Mesothelial cell of epicardium (in vitro differentiated cells): ENCODE measurements around the gene TRIM14. TPM values are rescaled to one million over a fixed set of nuclear protein-coding genes. Genes with fewer than 3 reads are reported as not detected.

ENCODE experiments used
- DNase-seq, 2 experiments: peaks; one replicate each; pipeline ENCODE4 v3.0.0; 2021; ENCODE audit warnings: low spot score in 2 of 2; ENCODE audit not compliant: unreplicated experiment in 2 of 2
- H3K27ac Mint-ChIP-seq: 2 replicates; pipeline ENCODE4 v1.8.0; 2021; ENCODE audit warnings: mixed read lengths
- H3K27me3 Mint-ChIP-seq: 2 replicates; pipeline ENCODE4 v1.8.0; 2021; ENCODE audit warnings: low read depth, mixed read lengths
- H3K36me3 Mint-ChIP-seq: 2 replicates; pipeline ENCODE4 v1.8.0; 2021; ENCODE audit warnings: mixed read lengths
- H3K4me1 Mint-ChIP-seq: 2 replicates; pipeline ENCODE4 v1.8.0; 2021; ENCODE audit warnings: mixed read lengths
- H3K4me3 Mint-ChIP-seq: 2 replicates; pipeline ENCODE4 v1.8.0; 2021; ENCODE audit warnings: mild to moderate bottlenecking, moderate library complexity, mixed read lengths
- H3K9me3 Mint-ChIP-seq: 2 replicates; pipeline ENCODE4 v1.8.0; 2021; ENCODE audit warnings: mixed read lengths
- CTCF ChIP-seq: fragments of 200-600 bp; sonication (generic); IDR thresholded peaks from one replicate; pipeline ENCODE4 v1.5.0; 2021; ENCODE audit warnings: antibody characterized with exemption; ENCODE audit not compliant: unreplicated experiment
- total RNA-seq: library from RNA; stranded (reverse); gene quantifications from 3 replicates; pipeline ENCODE4 v1.2.1, GENCODE V29; 2021

The TRIM14 gene
- total RNA-seq, 1 donor from 2014 or later, result 10.1 TPM

- no peak for TF ChIP-seq CTCF
- H3K36me3 Mint-ChIP-seq, result no peaks in the 10 kb centered on the region
- no peak for DNase-seq
- no peak overlapping the region for H3K4me3 Mint-ChIP-seq
- H3K9me3 Mint-ChIP-seq, result no peaks in the 10 kb centered on the region
- no peak overlapping the region for H3K27ac Mint-ChIP-seq
- H3K27me3 Mint-ChIP-seq, result peaks cover 2% of the 10 kb centered on the region
- no peaks in the 10 kb centered on the region for H3K4me1 Mint-ChIP-seq
These were observed 72.0 kb downstream of the TRIM14 start for GRCh38 chr9:98047002-98047401.

GRCh38 chr9:98046180-98046543 is 72.9 kb downstream of the TRIM14 start:
- no peaks in the 10 kb centered on the region for H3K36me3 Mint-ChIP-seq
- no peak overlapping the region for H3K27ac Mint-ChIP-seq

GRCh38 chr9:98045234-98046179 is 73.5 kb downstream of the TRIM14 start:
- peaks cover 2% of the 10 kb centered on the region for H3K27me3 Mint-ChIP-seq
- no peaks in the 10 kb centered on the region for H3K36me3 Mint-ChIP-seq
- H3K4me3 Mint-ChIP-seq, result no peak overlapping the region
- TF ChIP-seq CTCF, result no peak
- no peak for DNase-seq
- no peaks in the 10 kb centered on the region for H3K9me3 Mint-ChIP-seq
- no peaks in the 10 kb centered on the region for H3K4me1 Mint-ChIP-seq
- no peak overlapping the region for H3K27ac Mint-ChIP-seq

More at GRCh38 chr9:98046180-98046543, 72.9 kb downstream of the TRIM14 start:
- Mint-ChIP-seq H3K27me3 (peaks cover 2% of the 10 kb centered on the region), H3K9me3 (no peaks in the 10 kb centered on the region), H3K4me3 (no peak overlapping the region), H3K4me1 (no peaks in the 10 kb centered on the region)
- no peak for DNase-seq
- TF ChIP-seq CTCF, result no peak

GRCh38 chr9:98043915-98044314 is 75.1 kb downstream of the TRIM14 start:
- TF ChIP-seq CTCF, result no peak
- no peak overlapping the region for H3K4me3 Mint-ChIP-seq
- no peaks in the 10 kb centered on the region for H3K36me3 Mint-ChIP-seq
- H3K9me3 Mint-ChIP-seq, result no peaks in the 10 kb centered on the region
- peaks cover 12% of the 10 kb centered on the region for H3K27me3 Mint-ChIP-seq
- no peak for DNase-seq
- H3K4me1 Mint-ChIP-seq, result no peaks in the 10 kb centered on the region
- no peak overlapping the region for H3K27ac Mint-ChIP-seq

- Mint-ChIP-seq H3K4me3 (no peak overlapping the region), H3K9me3 (no peaks in the 10 kb centered on the region), H3K27me3 (peaks cover 13% of the 10 kb centered on the region), H3K4me1 (no peaks in the 10 kb centered on the region), H3K36me3 (no peaks in the 10 kb centered on the region), H3K27ac (no peak overlapping the region)
- no peak for DNase-seq
- no peak for TF ChIP-seq CTCF
These were observed 78.8 kb downstream of the TRIM14 start for GRCh38 chr9:98040212-98040611.
